Mammary epithelial cell (primary cell): ENCODE data around the gene CAMKK2.

ENCODE experiments used
- EZH2 ChIP-seq: IDR thresholded peaks from 2 replicates; pipeline ENCODE4 v1.6.1; 2012; ENCODE audit warnings: low read length, inconsistent platforms, borderline replicate concordance
- TF ChIP-seq, protein P1 (sequence below), 2 donors: IDR thresholded peaks in 1 of 2; conservative IDR thresholded peaks in 1 of 2; 2 replicates each; pipeline ENCODE4 v1.5.1; 2011 to 2012; ENCODE audit warnings: inconsistent platforms in 2 of 2, low read length in 2 of 2, mild to moderate bottlenecking in 2 of 2, control low read depth in 1 of 2, low read depth in 1 of 2; ENCODE audit not compliant: insufficient read depth in 1 of 2; ENCODE audit errors: extremely low read depth in 1 of 2

- TF ChIP-seq, protein P1, sequence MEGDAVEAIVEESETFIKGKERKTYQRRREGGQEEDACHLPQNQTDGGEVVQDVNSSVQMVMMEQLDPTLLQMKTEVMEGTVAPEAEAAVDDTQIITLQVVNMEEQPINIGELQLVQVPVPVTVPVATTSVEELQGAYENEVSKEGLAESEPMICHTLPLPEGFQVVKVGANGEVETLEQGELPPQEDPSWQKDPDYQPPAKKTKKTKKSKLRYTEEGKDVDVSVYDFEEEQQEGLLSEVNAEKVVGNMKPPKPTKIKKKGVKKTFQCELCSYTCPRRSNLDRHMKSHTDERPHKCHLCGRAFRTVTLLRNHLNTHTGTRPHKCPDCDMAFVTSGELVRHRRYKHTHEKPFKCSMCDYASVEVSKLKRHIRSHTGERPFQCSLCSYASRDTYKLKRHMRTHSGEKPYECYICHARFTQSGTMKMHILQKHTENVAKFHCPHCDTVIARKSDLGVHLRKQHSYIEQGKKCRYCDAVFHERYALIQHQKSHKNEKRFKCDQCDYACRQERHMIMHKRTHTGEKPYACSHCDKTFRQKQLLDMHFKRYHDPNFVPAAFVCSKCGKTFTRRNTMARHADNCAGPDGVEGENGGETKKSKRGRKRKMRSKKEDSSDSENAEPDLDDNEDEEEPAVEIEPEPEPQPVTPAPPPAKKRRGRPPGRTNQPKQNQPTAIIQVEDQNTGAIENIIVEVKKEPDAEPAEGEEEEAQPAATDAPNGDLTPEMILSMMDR (conservative IDR thresholded peaks at IDR 0.05 in 1 of 2, IDR thresholded peaks at IDR 0.05 in 1 of 2; ENCODE audit: extremely low read depth in 1 of 2, insufficient read depth in 1 of 2, low read depth in 1 of 2, low read length in 2 of 2) = no peak
- no peak for TF ChIP-seq EZH2
Measured at GRCh38 chr12:121191151-121191550, 105.4 kb downstream of the CAMKK2 start.
